ENCODE data around the gene TMCC3. TPM values are rescaled to one million over a fixed set of nuclear protein-coding genes. Genes with fewer than 3 reads are reported as not detected.
"Not testable (repeated sequence)": the region's sequence is repeated elsewhere in the genome, so short reads cannot be mapped to it uniquely, and the experiment has no call there.

Gene TMCC3
- total and polyA plus RNA-seq, 4 donors, result 24.0 to 46.1 (median 31.3) TPM

DNA sequence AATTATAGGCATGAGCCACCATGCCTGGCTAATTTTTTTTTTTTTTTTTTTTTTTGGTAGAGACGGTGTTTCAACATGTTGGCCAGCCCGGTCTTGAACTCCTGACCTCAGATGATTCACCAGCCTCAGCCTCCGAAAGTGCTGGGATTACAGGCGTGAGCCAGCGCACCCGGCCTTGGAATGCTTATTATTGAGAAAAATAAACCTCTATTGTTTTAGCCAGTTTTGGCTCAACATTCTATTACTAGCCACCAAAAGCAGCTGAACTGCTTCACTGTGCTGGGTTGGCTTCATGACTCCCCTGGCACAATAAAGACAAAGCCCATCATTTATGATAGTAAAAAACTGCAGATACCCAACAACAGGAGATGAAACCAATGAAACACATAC, 97.2 kb downstream of the TMCC3 start:
- peaks cover 4% of the 10 kb centered on the region for H3K4me1 ChIP-seq (ENCODE audit: control insufficient read depth, insufficient read depth, low read length)
- H3K27ac ChIP-seq (ENCODE audit: low read depth, low read length), result no peak overlapping the region
- no peaks in the 10 kb centered on the region for H3K27me3 ChIP-seq (ENCODE audit: control insufficient read depth, insufficient read depth, low read length)
- no CpG with 5 or more reads among the region's 6 CpGs for WGBS (ENCODE audit: insufficient coverage)
- no peaks in the 10 kb centered on the region for H3K9me3 ChIP-seq (ENCODE audit: control insufficient read depth, insufficient read depth, low read length)
- H3K36me3 ChIP-seq (ENCODE audit: control insufficient read depth, insufficient read depth, low read length), result no peaks in the 10 kb centered on the region
- no peak for DNase-seq (ENCODE audit: low read depth in 4 of 6, low spot score in 6 of 6)
- no peak overlapping the region for H3K4me3 ChIP-seq (ENCODE audit: low read depth, low read length)

DNA sequence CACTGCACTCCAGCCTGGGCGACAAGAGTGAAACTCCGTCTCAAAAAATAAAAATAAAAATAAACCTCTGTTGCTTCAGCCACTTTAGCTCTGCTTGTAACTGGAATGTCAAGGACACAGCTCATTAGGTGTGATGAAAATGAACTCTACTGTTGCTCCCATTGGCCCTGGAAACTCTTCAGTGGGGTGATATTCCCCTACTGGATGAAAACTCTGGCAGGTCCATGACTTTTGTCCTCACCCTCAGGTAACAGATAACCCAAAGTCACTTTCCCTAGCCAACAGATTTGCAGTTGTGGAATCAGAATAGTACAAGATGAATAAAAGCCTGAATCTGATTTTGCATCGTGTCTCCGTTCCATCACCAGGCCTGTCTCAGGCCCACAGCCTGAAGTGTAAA, 98.5 kb downstream of the TMCC3 start:
- H3K27me3 ChIP-seq (ENCODE audit: control insufficient read depth, insufficient read depth, low read length), result no peaks in the 10 kb centered on the region
- DNase-seq (ENCODE audit: low read depth in 4 of 6, low spot score in 6 of 6), result no peak
- no peaks in the 10 kb centered on the region for H3K36me3 ChIP-seq (ENCODE audit: control insufficient read depth, insufficient read depth, low read length)
- no peak overlapping the region for H3K27ac ChIP-seq (ENCODE audit: low read depth, low read length)
- H3K9me3 ChIP-seq (ENCODE audit: control insufficient read depth, insufficient read depth, low read length), result no peaks in the 10 kb centered on the region
- WGBS (ENCODE audit: insufficient coverage), result no CpG with 5 or more reads among the region's 4 CpGs
- H3K4me1 ChIP-seq (ENCODE audit: control insufficient read depth, insufficient read depth, low read length), result peaks cover 4% of the 10 kb centered on the region
- no peak overlapping the region for H3K4me3 ChIP-seq (ENCODE audit: low read depth, low read length)

DNA sequence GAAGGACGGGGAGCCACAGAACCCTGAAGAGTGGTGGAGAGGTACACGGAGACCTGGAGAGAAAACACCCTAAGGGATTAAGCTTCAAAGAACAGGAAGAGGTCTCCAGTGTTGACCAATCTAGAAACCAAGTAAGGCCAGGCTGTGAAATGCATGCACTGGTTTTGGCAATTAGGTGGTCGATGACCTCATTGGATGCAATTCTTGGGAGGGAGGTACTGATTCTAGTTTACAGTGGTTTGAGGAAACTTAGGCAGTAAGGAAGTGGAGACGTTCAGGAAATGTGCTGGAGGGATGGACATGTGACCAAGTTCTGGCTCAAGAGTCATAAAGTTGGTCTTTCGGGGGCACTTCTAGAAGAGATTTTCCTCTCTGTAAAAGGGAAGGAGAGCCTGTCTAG, 99.4 kb downstream of the TMCC3 start:
- Histone ChIP-seq H3K27me3 (ENCODE audit: control insufficient read depth, insufficient read depth, low read length) (no peaks in the 10 kb centered on the region), H3K27ac (ENCODE audit: low read depth, low read length) (no peak overlapping the region), H3K9me3 (ENCODE audit: control insufficient read depth, insufficient read depth, low read length) (no peaks in the 10 kb centered on the region), H3K4me1 (ENCODE audit: control insufficient read depth, insufficient read depth, low read length) (peaks cover 5% of the 10 kb centered on the region), H3K36me3 (ENCODE audit: control insufficient read depth, insufficient read depth, low read length) (no peaks in the 10 kb centered on the region), H3K4me3 (ENCODE audit: low read depth, low read length) (no peak overlapping the region)
- 83% methylated on average over 5 of the region's 5 CpGs for WGBS (ENCODE audit: insufficient coverage)
- DNase-seq (ENCODE audit: low read depth in 4 of 6, low spot score in 6 of 6), result no peak

DNA sequence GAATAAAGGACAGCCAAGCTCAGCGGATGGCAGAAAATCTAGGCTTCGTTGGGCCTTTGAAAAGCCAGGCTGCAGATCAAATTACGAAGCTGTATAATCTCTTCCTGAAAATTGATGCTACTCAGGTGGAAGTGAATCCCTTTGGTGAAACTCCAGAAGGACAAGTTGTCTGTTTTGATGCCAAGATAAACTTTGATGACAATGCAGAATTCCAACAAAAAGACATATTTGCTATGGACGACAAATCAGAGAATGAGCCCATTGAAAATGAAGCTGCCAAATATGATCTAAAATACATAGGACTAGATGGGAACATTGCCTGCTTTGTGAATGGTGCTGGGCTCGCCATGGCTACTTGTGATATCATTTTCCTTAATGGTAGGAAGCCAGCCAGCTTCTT, 101.5 kb downstream of the TMCC3 start:
- H3K27me3 ChIP-seq (ENCODE audit: control insufficient read depth, insufficient read depth, low read length); H3K27ac ChIP-seq (ENCODE audit: low read depth, low read length); H3K9me3 ChIP-seq (ENCODE audit: control insufficient read depth, insufficient read depth, low read length); H3K36me3 ChIP-seq (ENCODE audit: control insufficient read depth, insufficient read depth, low read length); H3K4me3 ChIP-seq (ENCODE audit: low read depth, low read length); DNase-seq (ENCODE audit: low read depth in 4 of 6, low spot score in 6 of 6); H3K4me1 ChIP-seq (ENCODE audit: control insufficient read depth, insufficient read depth, low read length): not testable (repeated sequence)
- 98% methylated on average over 4 of the region's 5 CpGs for whole genome bisulfite sequencing (ENCODE audit: insufficient coverage)

DNA sequence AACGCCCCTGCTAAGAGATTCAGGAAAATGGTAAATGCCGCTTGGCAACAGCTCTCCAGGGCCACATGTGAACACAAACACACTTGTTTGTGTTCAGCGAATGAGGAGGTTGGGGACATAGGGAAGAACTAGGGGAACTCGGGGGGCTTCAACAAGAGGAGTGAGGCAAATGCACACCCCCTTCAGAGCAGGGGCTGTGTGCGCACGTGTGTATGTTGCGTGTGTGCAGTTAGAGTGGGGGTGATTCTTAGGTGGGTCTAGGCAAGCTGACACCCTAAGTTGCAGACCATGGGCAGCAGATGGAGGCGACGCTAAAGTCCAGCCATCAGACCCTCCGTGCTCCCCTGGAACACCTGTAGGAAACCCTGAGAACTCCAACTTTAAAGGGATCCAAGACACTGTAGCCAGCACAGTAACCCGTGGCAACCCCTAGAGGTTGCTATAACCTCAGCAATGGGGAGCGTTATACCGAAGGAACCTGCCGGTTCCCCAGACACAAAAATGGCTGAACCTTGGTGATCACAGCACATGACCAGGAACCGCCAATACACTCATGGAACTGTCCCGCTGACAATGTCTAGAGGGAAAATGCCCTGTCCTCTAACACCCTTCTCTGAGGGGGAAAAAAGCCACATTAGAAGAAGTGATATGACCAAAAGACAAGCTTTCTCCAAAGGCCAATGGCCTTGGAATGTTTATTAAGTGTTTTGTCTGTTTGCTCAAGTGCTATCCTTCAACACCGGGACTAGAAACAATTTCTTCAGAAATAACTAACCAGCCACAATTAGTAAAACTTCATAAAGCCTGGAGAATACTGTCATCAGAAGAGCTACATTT, 104.2 kb downstream of the TMCC3 start:
- peak in 2 of 6 donors; percentile 60 to 83 for DNase-seq (ENCODE audit: low read depth in 4 of 6, low spot score in 6 of 6)
- 43% methylated on average over 12 of the region's 17 CpGs for WGBS (ENCODE audit: insufficient coverage)
- no peak overlapping the region for H3K27ac ChIP-seq (ENCODE audit: low read depth, low read length)
- no peaks in the 10 kb centered on the region for H3K36me3 ChIP-seq (ENCODE audit: control insufficient read depth, insufficient read depth, low read length)
- no peaks in the 10 kb centered on the region for H3K27me3 ChIP-seq (ENCODE audit: control insufficient read depth, insufficient read depth, low read length)
- peaks cover 3% of the 10 kb centered on the region for H3K4me1 ChIP-seq (ENCODE audit: control insufficient read depth, insufficient read depth, low read length)
- H3K9me3 ChIP-seq (ENCODE audit: control insufficient read depth, insufficient read depth, low read length), result no peaks in the 10 kb centered on the region
- no peak overlapping the region for H3K4me3 ChIP-seq (ENCODE audit: low read depth, low read length)

DNA sequence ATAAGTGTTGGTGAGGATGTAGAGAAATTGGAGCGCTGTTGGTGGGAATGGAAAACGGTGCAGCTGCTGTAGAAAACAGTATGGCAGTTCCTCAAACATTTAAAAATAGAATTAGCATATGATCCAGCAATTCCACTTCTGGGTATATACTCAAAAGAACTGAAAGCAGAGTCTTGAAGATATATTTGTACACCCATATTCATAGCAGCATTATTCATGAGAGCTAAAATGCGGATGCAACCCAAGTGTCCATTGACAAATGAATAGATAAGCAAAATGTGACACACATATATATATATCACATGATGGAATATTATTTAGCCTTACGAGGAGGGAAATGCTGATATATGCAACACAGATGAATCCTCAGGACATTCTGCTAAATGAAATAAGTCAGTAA, 106.0 kb downstream of the TMCC3 start:
- Histone ChIP-seq H3K36me3 (ENCODE audit: control insufficient read depth, insufficient read depth, low read length) (no peaks in the 10 kb centered on the region), H3K27ac (ENCODE audit: low read depth, low read length) (no peak overlapping the region), H3K4me1 (ENCODE audit: control insufficient read depth, insufficient read depth, low read length) (peaks cover 3% of the 10 kb centered on the region), H3K9me3 (ENCODE audit: control insufficient read depth, insufficient read depth, low read length) (no peaks in the 10 kb centered on the region), H3K4me3 (ENCODE audit: low read depth, low read length) (no peak overlapping the region), H3K27me3 (ENCODE audit: control insufficient read depth, insufficient read depth, low read length) (no peaks in the 10 kb centered on the region)
- WGBS (ENCODE audit: insufficient coverage), result 100% methylated on average over 1 of the region's 4 CpGs
- no peak for DNase-seq (ENCODE audit: low read depth in 4 of 6, low spot score in 6 of 6)

DNA sequence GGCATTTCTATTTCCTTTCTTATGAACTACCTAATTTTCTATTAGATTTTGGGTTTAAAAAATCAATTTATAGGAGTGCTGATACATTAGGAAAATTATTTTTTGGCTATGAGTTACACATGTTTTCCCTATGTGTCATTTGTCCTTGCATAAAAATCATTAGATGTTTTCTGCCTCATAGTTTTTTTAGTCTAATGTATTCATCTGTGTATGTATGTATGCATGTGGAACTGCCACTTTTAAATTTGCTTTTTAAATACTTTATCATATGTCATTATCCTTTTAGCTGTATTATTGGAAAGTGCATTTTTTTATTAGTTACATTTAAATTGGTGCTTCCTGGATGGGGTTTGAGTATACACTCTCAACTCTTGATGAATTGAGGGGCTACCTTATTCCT, 112.0 kb downstream of the TMCC3 start:
- H3K27ac ChIP-seq (ENCODE audit: low read depth, low read length), result no peak overlapping the region
- DNase-seq (ENCODE audit: low read depth in 4 of 6, low spot score in 6 of 6), result no peak
- H3K36me3 ChIP-seq (ENCODE audit: control insufficient read depth, insufficient read depth, low read length), result no peaks in the 10 kb centered on the region
- no peaks in the 10 kb centered on the region for H3K9me3 ChIP-seq (ENCODE audit: control insufficient read depth, insufficient read depth, low read length)
- peaks cover 19% of the 10 kb centered on the region for H3K4me1 ChIP-seq (ENCODE audit: control insufficient read depth, insufficient read depth, low read length)
- no peak overlapping the region for H3K4me3 ChIP-seq (ENCODE audit: low read depth, low read length)
- H3K27me3 ChIP-seq (ENCODE audit: control insufficient read depth, insufficient read depth, low read length), result no peaks in the 10 kb centered on the region

DNA sequence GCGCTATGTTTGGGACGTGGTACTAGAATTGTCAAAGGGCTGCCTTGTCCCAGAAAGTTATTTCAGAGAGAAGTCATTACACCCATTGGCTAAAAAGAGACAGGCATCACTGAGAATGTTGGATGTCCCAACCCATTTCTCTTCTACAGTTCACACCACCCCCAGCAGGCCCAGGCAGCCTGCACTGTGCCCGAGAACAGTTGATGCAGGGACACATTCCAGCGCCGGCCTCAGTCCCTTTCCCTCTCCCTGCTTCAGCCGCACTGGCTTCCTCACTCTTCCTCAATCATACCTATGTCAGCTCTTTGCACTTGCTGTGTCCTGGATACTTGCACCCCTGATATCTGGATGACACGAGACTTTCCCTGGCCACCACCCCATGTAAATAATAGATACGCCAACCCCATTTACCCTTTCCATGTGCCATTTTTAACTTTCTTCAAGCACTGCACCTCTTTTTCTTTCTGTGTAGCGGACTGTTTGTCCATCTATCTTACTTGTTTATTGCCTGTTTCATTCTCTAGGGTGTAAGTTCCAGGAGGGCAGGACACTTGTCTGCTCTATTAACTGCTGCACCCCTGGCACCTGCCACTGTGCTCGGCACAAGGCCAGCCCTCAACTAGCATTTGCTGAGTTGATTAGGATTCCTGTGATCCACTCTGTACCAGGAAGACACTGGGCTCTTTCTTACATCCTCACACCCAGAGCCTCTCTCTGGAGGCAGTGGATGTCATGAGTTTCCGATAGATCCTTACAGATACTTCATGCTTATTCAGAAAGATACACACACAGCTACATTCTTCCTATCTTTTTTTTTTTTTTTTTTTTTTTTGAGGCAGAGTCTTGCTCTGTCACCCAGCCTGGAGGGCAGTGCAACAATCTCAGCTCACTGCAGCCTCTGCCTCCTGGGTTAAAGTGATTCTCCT, 114.1 kb downstream of the TMCC3 start:
- DNase-seq (ENCODE audit: low read depth in 4 of 6, low spot score in 6 of 6), result peak in 1 of 6 donors; percentile 29
- WGBS (ENCODE audit: insufficient coverage), result 69% methylated on average over 9 of the region's 11 CpGs
- no peaks in the 10 kb centered on the region for H3K9me3 ChIP-seq (ENCODE audit: control insufficient read depth, insufficient read depth, low read length)
- no peaks in the 10 kb centered on the region for H3K36me3 ChIP-seq (ENCODE audit: control insufficient read depth, insufficient read depth, low read length)
- no peaks in the 10 kb centered on the region for H3K27me3 ChIP-seq (ENCODE audit: control insufficient read depth, insufficient read depth, low read length)
- no peak overlapping the region for H3K4me3 ChIP-seq (ENCODE audit: low read depth, low read length)
- H3K4me1 ChIP-seq (ENCODE audit: control insufficient read depth, insufficient read depth, low read length), result peaks cover 25% of the 10 kb centered on the region
- no peak overlapping the region for H3K27ac ChIP-seq (ENCODE audit: low read depth, low read length)

DNA sequence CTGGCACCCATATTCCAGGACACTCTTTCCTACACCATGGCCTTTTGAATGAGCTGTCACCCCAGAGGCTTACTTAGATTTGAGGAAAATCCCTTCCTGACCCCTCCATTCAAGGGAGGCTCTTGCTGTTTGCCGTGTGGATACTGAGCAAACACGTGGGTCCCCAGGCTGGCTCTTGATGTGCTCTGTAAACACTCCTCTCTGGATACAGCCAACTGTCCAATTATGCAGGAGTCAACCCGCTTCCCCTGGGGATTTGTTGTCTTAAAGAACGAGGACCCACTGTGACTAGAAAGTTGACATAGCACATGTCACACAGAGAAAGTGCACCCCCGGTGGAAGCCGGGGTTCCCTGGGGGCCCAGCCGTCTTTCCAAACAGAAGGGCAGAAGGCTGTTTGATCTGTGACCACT, 114.8 kb downstream of the TMCC3 start:
- Histone ChIP-seq H3K36me3 (ENCODE audit: control insufficient read depth, insufficient read depth, low read length) (no peaks in the 10 kb centered on the region), H3K27me3 (ENCODE audit: control insufficient read depth, insufficient read depth, low read length) (no peaks in the 10 kb centered on the region), H3K4me1 (ENCODE audit: control insufficient read depth, insufficient read depth, low read length) (peaks cover 25% of the 10 kb centered on the region), H3K4me3 (ENCODE audit: low read depth, low read length) (no peak overlapping the region), H3K9me3 (ENCODE audit: control insufficient read depth, insufficient read depth, low read length) (no peaks in the 10 kb centered on the region), H3K27ac (ENCODE audit: low read depth, low read length) (no peak overlapping the region)
- DNase-seq (ENCODE audit: low read depth in 4 of 6, low spot score in 6 of 6), result peak in 2 of 6 donors; percentile 57 to 71
- 11% methylated on average over 6 of the region's 7 CpGs for WGBS (ENCODE audit: insufficient coverage)
